ENCODE data around the gene ZNF547.

Gene ZNF547

GRCh38 chr19:57362997-57363687 lies at the start of gene ZNF547, which contains the start of gene TRAPPC2B:
Gene ZNF547 (plus strand): TSS chr19:57363551. CDS start chr19:57368556, 5,005 bp downstream.
Gene TRAPPC2B (plus strand): TSS chr19:57363551. CDS start chr19:57364834, 1,283 bp downstream.
- DNase-seq (ENCODE audit: low read depth) = peak; percentile 98

- DNase-seq (ENCODE audit: low read depth) = no peak
These were observed 49.2 kb upstream of the ZNF547 start for GRCh38 chr19:57314146-57314545.

GRCh38 chr19:57317503-57317902 lies 45.8 kb upstream of the ZNF547 start:
- DNase-seq (ENCODE audit: low read depth) = no peak

GRCh38 chr19:57319869-57320179 lies 43.5 kb upstream of the ZNF547 start:
- DNase-seq (ENCODE audit: low read depth) = no peak

GRCh38 chr19:57320180-57321084 lies 42.9 kb upstream of the ZNF547 start, which contains the start of gene ZNF543:
Gene ZNF543 (plus strand): TSS chr19:57320472. CDS start chr19:57320854, 382 bp downstream.
- peak; percentile 86 for DNase-seq (ENCODE audit: low read depth)

DNA sequence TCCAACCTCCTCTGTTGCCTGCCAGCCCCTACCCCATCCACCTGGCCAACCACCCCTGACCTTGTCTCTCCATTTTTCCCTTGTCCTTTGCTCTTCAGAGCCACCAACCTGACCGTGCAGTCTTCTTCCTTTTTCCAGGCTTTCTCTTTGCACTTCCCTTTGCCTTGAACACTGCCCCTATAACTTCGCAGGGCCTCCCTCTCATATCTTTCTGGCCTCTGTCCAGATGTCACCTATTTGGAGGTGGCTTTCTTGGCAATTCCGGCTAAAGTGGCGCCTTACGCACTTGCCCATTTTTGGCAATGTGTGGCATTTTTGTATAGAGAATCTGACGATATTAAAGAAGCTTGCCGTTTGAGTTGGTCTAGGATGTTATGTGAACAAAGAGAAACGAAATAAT lies 42.2 kb upstream of the ZNF547 start:
- no peak for DNase-seq (ENCODE audit: low read depth)

DNA sequence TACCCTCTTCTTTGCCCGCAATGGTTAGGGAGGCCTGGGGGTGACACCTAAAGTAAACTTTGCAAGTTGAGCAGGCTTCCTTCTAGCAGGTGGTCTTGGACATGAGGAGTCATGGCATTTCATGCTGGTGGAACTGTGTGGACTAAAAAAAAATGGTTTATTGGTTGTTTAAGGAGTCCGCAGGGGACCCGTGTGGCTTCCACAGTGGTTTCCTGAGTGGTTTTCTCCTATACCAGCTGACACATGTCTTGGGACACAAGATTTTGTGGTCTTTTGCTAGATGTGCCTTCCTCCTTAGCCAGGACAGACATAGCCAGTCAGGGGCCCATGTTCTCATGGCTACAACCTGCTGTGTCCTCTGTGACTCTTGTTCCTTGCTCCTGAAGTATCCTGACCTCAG lies 41.6 kb upstream of the ZNF547 start:
- DNase-seq (ENCODE audit: low read depth) = no peak

DNA sequence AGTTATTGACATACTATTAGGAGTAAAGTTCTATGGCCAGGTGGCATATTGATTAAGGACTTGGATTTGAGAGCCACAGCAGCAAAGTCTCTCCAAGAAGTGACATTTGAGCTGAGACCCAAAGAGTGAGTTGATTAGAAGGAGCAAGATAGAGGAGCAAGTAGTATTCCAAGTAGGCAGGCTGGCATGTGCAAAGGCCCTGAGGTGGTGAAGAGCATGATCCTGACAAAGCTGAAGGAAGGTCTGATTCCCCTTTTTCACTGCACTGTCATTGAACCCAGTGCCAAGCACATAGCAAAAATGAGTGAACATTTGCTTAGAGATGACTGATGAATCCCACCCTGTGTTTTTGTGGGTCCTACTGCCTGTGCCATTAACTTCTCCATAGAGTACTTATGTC lies 38.4 kb upstream of the ZNF547 start:
- no peak for DNase-seq (ENCODE audit: low read depth)

- DNase-seq (ENCODE audit: low read depth) = no peak
These were observed 35.4 kb upstream of the ZNF547 start for GRCh38 chr19:57327993-57328392.

DNA sequence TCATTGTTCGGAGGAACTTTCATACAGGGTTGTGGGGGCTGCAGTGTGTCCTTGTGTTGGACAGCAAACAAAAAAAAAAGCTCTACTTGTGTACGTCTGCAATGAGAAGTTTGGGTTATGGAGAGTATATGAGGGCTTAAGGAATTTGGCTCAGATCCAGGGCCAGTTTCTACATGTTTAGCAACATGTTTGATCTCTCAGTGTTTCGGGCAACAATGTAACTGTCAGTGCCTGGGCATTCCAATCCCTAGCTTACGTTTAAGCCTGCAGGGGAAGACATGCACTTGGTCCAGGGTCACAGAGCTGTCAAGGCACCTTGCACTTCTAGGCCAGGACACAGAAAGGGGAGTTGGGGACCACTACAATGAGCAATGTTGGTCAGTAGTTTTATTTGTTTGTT lies 29.2 kb upstream of the ZNF547 start:
- no peak for DNase-seq (ENCODE audit: low read depth)

DNA sequence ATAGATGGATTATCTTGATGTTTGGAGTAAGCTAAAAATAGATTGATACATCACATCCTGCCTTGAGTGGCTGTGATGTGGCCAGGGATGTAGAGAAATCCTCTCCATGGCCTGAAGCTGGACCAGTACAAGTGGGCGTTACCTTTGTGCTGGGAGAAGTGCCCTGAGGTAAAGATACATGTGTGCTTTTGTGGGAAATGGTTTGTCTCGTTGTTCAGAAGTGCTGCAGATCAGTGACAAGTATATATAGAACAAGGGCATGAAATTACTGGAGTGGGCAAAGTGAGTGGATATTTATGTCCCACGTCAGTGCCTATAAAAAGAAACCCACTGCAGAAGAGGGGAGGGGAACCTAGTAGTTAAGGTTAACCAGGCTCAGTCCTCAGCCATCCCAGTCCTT lies 24.5 kb upstream of the ZNF547 start:
- DNase-seq (ENCODE audit: low read depth) = no peak

GRCh38 chr19:57342582-57342981 lies 20.8 kb upstream of the ZNF547 start:
- no peak for DNase-seq (ENCODE audit: low read depth)

- no peak for DNase-seq (ENCODE audit: low read depth)
These were observed 15.2 kb upstream of the ZNF547 start for GRCh38 chr19:57348136-57348535.

- DNase-seq (ENCODE audit: low read depth) = peak; percentile 78
These were observed 12.2 kb upstream of the ZNF547 start, which contains the start of gene ZNF304 for GRCh38 chr19:57350877-57351805. Gene ZNF304 (plus strand): TSS chr19:57351271. CDS start chr19:57351665, 394 bp downstream.

DNA sequence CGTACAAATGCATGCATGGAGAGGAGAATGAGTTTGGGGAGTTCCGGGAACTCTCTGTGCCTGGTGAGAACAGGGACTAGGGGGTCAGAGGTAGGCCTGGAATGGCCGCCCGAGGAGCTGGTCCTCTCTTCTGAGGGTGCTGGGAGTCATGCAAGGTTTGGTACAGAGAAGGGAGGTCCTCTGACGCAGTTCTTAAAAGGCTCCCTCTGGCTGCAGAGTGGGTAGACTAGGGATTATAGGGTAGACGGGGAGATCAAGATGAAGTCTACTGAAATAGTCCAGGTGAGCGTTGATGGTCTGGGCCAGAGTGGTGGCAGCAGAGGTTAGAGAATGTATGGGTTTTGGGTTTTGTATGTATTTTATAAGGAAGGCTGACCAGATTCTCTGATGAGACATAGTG lies 11.5 kb upstream of the ZNF547 start:
- DNase-seq (ENCODE audit: low read depth) = no peak

DNA sequence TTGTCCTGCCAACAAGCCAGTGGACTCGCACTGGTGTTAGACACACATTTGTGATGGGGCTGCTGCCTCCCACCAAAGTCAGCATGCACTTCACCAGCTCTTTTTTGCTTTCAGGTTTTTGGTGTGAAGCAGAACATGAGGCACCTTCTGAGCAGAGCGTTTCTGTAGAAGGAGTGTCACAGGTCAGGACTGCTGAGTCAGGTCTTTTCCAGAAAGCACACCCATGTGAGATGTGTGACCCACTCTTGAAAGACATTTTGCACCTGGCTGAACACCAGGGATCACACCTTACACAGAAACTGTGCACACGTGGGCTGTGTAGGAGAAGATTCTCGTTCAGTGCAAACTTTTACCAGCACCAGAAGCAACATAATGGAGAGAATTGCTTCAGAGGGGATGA lies 7.4 kb upstream of the ZNF547 start:
- no peak for DNase-seq (ENCODE audit: low read depth)

DNA sequence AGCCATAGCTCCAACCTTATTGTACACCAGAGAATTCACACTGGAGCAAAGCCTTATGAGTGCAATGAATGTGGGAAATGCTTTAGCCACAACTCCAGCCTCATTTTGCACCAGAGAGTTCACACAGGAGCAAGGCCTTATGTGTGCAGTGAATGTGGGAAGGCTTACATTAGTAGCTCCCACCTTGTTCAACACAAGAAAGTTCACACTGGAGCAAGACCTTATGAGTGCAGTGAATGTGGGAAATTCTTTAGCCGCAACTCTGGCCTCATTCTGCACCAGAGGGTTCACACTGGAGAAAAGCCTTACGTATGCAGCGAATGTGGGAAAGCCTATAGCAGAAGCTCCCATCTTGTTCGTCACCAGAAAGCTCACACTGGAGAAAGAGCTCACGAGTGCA lies 5.9 kb upstream of the ZNF547 start:
- no peak for DNase-seq (ENCODE audit: low read depth)

DNA sequence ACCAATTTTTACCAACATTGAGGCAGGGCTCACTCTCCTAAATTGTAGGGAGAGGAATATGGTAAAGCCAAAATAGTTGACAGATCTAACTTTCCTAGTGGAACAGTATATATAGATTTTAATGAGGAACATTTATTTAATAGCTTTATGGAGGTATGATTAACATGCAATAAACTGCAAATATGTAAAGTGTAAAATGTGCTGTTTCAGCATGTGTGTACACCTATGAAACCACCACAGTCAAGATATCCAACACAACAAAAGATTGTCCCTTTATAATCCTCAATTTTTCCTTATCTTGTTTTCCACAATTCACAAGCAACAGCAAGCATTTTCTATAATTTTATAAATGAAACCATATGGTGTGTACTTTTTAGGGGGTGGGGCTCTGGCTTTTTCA lies 4.1 kb upstream of the ZNF547 start:
- DNase-seq (ENCODE audit: low read depth) = no peak

GRCh38 chr19:57362419-57362818 lies 932 bp upstream of the ZNF547 start:
- DNase-seq (ENCODE audit: low read depth) = no peak

DNA sequence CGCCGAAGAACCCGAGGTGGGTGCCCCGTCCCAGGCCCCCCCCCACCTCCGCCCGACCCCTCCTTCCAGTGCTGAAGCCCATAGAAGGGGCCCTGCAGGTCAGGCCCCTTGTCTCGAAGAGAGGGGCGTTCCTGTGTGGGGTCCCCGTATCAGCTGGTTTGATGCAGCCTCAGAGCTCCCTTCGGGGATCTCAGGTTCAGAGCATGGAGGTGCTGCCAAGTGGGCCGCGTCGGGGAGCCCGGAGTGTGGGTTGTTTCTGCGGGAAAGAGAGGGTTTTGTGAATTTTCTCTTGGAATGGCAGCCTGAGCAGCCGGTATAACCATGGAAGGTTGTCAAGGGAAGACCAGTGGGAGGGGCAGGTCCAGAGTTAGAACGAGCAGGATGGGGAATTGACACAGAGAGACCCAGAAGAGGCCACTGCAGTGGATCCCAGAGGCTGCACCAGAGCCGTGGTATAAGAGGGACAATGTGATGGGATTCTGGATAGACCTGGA lies 384 bp downstream of the ZNF547 start:
- DNase-seq (ENCODE audit: low read depth) = no peak

DNA sequence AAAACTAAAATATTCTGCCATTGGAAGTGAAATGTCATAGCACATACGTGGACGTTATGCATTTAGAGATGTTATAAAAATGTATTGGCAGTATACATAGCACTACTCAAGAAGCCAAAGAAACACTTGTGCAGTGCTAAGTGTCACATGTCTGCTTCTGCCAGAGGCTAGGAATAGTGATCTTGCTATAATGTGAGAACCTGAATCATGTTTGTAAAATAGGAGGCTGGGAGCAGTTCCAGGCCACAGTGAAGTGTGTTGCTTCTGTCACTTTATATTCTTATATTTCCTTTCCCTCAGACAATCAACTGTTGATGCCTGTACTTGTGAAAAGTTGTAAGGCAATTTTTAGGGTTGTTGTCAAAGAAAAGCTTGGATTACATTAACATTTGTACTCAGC lies 3.4 kb downstream of the ZNF547 start:
- no peak for DNase-seq (ENCODE audit: low read depth)

DNA sequence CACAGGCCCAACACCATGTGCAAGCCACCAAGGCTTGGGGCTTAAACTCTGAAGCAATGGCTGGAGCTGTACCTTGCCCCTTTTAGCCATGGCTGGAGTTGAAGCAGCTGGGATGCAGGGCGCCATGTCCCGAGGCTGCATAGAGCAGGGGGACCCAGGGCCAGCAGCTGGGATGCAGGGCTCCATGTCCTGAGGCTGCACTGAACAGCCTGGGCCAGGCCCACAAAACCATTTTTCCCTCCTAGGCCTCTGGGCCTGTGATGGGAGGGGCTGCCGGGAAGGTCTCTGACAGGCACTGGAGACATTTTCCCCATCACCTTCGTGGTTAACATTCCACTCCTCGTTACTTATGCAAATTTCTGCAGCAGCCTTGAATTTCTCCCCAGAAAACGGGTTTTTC lies 10.8 kb downstream of the ZNF547 start:
- DNase-seq (ENCODE audit: low read depth) = no peak
